Stimulated activated CD8-positive, alpha-beta memory T cell treated with anti-CD3 and anti-CD28 coated beads, Interleukin-7, amount 100 ng/mL, for 4 hours (primary cell): ENCODE data around the gene ASNSD1.

Experiments used
- DNase-seq, 2 donors: peaks; one replicate each; pipeline ENCODE4 v3.0.0-alpha.2; 2020; ENCODE audit warnings: low read depth in 2 of 2

ASNSD1 gene

DNA sequence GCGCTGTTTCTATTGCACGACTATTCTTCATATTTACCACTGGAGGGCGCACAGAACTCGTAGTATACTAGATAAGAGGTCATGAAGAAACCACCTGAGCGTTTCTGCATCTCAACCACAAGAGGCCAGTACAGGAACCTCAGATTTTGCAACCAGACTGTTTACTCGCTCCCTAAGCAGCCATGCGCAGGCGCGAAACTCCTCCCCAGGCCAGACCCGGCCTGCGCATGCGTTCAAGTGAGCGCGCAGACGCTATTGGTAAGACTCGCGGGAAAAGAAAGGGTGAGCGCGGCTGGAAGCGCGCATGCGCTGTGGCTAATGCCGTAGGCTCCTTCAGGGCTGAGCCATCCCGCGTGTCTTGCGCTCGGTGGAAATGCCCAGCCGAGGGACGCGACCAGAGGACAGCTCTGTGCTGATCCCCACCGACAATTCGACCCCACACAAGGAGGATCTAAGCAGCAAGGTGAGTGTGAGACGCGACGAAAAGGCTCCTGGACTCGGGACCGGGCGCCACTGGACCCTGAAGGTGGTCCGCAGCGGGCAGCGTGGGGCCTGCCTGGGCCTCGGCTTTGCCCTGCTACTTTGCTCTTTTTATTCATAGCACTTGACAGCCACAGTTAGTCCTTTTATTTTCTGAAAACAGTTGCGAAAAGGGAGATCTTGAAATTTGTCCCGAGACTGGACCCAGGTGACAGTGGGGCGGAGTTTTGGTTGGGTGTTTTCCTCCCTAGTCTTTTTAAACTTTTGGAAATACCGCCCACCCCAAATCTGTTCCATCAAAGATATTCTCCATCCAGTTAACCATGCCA lies at the start of gene ASNSD1:
Gene ASNSD1, plus strand, starts transcription at position 312 of the 809 bp plus-strand sequence. CDS start 4,674 bp downstream, outside the sequence.
- DNase-seq: peak; percentile 97 to 98

DNA sequence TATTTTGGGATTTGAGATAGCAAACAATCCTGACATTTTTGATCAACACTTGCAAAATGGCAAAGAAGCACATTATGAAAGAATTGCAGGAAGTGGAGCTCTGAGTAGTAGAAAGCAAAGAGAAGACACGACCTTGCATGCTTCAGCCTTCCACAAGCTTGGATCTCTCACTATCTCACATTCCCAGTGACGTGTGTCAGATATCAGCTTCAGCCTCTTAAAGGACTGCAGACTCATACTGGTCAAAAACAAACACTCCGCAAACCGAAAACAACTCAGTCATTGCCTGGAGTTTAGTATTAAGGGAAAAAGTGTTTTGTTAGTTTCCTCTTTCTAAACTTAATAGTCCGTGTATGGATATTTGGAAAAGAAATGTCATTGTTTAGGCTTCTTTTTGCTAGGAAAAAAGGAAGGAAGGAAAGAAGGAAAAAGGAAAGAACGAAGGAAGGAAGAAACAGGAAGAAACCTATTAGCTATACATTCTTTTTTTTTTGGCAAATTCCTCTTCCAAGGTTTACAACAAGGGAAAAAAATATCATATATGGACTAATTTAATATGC lies 48.1 kb upstream of the ASNSD1 start:
- no peak for DNase-seq

DNA sequence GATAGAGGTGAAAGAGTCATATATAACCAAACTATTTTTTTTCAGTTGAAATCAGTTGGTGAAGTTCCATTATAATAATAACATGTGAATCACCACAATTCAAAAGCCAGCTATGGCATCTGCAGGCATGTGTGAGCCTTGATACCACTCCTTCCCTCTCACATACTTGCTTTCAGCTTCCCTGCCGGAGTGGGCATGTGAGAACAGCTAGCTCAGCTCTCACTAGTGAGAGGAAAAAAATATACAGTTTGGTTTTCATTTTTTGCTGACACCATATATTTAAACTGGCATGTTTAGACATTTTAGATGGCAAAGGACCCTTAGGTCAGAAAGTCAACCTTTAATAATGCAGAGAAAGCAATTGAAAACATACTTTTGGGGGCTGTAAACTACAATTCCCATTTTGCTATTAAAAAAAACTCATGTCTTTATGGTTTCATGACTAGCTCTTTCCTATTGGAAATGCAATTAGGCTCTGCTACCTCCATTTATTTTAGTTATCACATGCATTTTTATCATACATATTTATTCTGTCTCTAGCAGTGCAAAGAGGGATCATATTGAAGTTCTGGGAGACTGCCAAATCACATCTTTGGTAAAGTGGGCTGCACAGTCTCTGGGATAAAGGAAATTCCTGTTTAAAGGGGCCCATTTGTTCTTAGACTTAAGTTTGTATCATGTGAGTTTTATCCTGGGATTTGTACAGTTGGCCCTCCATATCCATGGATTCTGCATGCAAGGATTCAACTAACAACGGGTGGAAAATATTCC lies 47.4 kb upstream of the ASNSD1 start:
- no peak for DNase-seq

DNA sequence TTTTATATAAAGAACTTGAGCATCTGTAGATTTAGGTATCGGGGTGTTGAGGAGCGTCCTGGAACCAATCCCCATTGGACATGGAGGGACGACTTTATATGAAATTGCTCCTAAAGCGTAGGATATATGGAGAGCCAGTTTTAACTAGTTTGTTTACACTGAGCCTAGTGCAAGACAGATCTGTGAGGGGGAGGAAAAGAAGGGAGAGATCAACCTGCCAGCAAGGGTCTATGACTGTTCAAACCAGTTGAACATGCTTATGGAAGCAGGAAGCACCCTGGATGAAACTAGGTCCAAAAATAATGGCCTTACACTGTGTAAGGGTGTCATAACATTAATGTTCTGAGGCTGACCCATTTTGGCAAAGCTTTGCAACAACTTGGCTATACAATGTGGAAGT lies 46.7 kb upstream of the ASNSD1 start:
- no peak for DNase-seq

DNA sequence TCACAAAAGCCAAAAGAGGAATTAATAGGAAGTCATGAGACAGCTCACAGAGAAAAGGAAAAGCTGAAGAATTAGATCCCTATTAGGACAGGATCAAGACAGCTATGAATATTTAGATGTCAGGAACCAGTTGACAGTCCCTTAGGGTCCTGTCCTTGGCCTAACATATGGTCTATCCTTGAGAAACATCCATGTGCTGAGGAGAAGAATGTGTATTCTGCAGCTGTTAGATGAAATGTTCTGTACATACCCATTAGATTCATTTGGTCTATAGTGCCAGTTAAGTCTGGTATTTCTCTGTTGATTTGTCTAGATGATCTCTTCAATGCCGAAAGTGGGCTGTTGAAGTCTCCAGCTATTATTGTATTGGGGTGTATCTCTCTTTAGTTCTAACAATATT lies 43.1 kb upstream of the ASNSD1 start:
- DNase-seq: no peak

DNA sequence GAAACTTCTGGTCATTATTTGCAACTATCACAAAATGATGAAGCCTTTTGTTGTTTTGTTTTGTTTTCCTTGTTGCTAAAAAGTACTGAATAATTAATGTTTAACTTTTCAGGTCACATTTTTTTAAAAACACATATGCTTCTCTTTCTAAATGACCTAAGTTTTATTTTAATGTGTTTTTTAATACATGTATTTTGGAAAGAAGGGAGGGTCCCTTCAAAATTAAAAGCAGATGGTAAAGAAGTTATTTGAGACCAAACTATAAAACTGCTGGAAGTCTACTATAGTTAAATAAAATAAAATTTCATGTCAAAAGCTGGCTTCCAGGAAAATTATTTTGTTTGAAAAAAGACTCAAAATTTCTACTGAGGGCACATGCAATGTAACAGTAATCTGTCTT lies 39.5 kb upstream of the ASNSD1 start:
- DNase-seq: no peak

DNA sequence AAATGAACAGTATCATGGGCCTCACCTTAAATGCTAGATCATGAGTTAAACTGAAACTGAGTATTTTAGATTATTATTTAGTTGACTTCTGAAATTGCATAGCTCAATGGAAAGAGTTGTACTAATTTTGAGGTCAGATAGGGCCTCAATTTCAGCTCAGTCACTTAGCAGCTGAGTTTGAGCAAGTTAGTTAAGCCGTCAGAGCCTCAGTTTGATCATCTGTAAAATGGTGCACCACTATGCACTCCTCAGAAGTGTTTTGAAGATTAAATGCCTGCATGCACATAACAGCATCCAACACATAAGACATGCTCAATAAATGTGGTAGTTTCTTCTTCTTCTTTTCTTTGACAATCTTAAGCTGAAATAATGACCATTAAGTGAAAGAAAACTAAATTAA lies 38.2 kb upstream of the ASNSD1 start:
- DNase-seq: no peak

DNA sequence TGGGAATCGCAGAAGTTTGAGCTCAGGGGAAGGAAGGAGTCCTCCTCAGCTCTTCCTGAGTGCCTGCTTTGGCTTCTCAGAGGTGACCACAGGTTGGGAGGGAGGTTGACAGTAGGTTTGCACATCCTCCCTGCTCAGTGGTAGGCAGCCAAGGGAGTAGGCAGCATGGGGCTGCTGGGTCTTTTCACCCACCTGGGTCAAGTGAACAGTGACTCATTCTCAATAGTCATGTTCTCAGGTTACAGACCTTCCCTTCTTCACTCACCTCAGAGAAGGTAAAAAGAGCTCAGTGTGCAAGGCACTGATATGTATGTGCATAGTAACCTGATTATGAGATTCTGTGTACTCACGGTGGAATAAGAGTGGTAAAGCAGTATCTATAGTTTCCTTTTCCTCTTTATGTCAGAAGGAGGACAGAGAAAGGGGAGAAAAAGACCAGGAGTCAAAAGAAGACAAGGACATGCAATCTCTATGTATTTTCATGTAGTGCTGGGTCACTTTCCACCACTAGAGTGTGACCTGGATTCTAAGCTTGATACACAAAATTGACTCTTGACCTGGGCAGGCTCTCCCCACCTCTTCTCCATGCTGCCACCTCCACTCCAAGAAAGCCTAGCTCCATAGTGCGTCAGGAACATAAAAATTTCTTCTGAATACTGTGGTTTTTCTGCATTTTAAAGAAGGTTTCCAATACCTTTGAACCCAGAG lies 36.5 kb upstream of the ASNSD1 start:
- DNase-seq: no peak

DNA sequence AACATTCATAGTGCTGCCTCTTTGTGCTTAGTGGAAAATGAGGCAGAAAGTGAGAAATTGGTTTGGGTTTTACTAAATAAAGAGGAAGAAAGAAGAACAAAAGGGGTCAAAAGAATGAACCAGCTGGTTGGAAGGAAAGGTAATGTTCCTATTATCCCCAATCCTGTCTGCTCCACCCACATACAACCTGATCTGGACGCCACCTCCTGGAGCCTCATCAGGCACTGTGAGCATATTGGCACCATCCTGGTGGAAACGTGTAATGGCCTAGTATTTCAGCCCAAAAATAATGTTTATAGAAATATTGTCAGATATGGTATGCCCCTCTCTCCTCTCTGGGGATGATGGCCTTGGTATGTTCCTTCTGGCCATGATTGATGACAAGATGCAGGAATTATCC lies 35.6 kb upstream of the ASNSD1 start:
- DNase-seq: no peak

DNA sequence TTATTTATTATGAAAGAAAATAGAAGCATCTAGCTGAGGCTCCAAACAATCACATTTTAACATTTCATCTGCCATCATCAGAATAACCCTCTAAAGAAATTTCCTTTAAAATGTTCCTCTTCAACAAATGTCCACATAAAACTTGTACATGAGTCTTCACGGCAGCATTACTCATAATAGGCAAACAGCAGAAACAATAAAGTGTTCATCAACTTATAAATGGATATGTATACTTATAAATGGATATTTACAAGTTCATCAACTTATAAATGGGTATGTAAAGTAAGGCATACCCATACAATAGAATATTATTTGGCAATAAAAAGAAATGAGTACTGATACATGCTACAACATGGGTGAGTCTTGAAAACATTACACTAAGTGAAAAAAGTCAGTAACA lies 33.5 kb upstream of the ASNSD1 start:
- no peak for DNase-seq

DNA sequence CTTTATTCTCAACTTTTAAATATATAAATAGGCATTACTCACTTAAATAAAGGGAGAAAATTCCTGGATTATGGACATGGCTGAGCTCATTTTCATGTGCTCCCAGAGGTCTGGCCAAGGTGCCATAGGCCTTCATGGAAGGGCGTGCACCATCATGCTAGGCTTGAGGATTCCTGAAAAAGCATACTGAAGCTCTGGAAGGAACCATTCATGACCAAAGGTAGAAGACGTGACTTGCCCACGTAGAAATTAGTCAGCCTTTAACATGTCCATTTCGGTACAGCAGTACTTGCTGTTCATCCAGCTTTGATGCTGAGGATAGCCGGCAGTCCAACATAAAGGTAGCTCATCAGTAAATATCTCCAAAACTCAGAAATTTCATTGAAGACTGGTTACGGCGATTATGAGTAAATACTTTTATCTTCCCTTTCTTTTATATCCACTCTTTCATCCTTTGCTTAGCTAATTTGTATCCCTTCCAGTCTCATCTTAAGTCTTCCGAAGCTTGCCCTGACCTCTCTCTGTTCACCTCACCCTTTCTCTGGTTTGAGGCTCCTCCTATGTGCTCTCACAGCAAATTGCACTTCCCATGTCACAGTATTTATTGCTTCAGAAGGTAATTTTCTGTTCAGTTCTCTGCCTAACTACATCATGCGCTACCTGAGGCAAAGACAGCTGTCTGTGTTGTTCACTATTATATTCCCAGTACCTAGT lies 32.3 kb upstream of the ASNSD1 start:
- DNase-seq: no peak

DNA sequence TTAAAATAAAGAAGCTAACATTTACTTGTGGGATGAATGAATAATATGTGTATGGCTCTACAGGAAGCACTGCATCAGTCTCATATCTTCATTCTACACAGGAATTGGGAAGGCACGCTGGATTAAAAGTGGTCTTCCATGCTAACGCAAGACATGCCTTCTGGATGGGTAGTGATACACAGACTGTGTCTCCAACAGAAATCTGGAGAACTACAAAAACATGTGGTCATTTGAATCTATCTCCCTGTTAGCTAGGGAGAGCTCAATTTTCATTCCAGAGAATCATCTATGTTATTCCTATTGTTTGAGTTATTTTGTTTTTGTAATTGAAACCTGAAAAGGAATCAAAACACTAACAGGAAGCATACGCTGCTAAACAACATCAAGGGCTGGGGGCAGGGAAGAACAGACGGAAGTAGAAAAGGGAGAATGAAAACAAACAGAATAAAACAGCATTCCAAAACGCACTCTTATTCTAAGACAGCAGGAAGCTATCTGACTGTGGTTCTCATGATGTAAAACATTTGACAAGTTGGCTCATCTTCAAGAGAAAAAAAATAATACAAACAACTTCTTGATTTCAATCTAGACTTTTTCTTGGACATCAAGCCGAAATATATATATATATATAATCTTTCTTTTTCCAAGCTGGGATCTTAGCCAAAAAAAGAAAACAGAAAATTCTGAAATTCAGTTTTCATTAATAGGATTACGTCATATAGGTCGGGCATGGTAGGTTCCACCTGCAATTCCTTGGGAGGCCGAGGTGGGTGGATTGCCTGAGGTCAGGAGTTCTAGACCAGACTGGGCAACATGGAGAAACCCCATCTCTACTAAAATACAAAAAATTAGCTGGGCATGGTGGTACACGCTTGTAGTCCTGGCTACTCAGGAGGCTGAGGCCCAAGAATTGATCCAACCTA lies 31.5 kb upstream of the ASNSD1 start:
- DNase-seq: no peak

DNA sequence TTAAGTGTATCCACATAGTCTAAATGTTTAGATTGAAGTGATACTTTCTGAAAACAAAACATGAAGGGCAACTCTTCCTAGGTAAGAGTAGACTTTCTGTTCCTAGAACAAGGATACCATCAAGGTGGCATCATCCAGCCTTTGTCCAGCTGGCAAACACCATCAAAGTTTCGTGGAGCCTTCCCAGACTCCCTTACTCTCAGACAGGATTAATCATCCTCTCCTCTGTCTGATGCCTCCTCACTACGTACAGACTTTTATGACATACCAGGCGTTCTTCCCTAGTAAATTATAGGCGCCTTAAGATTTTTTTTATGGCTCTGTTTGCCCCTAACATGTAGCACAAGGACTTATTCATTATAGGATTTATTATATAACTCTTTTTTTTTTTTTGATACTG lies 29.4 kb upstream of the ASNSD1 start:
- DNase-seq: no peak

DNA sequence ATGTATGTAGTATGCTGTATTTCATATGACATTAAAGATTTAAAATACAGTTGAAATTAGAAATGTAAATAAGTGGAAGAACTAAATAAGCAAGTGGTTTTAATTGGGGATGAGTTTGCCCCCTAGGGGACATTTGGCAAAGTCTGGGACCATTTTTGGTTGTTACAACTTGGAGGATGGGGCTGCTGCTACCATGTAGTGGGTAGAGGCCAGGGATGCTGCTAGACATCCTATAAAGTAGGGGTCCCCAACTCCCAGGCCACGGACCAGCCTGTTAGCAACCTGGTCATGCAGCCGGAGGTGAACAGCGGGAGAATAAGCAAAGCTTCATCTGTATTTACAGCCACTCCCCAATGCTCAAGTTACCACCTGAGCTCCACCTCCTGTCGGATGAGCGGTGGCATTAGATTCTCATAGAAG lies 27.9 kb upstream of the ASNSD1 start:
- no peak for DNase-seq

DNA sequence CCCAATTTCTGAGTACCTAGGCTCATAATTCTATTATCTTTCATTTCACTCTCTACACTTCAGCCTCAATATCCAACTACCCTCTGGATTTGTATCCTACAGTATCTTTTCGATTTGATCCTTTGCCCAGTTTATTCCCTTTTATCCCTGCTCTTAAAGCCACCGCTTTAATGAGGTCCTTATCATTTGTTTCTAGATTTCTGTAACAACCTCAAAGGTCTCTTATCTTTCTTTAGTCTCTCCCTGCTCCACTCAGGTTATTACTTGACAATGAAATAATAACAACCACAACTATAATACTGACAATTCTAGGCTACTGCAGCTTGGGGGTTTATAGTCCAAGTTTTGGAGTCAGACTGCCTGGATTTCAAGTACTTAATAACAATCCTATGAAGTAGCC lies 25.9 kb upstream of the ASNSD1 start:
- DNase-seq: no peak

DNA sequence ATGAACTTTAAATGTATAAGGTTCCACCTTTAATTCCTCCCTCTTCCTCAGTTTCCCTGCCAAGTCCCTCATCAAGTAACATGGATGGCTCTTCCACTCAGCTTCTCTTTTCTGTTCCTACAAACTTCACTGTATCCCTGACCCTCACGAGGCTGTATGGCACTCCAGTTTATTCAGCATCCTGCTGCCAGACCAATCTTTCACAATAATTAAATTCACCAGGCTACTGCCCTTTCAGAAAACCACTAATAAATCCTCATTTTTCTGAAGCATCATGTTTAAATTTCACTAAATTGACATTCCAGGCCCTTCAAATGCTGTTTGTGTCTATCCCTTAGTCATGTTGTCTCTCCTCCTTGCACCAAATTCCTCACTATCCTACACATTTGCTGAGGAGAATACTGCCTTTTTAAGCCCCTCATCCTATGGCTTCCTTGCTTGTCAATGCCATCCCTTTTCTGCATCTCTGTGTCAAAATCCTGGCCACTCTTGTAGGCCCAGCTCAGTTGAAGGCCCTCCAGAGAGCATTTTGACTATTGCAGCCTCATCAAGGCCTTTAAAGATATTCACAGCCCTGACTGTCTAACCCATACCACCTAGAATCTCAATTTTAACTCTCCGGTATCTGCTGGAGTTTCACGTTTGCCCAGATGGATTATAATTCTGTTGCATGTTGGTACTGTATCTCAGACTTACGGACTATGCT lies 22.8 kb upstream of the ASNSD1 start:
- DNase-seq: no peak

DNA sequence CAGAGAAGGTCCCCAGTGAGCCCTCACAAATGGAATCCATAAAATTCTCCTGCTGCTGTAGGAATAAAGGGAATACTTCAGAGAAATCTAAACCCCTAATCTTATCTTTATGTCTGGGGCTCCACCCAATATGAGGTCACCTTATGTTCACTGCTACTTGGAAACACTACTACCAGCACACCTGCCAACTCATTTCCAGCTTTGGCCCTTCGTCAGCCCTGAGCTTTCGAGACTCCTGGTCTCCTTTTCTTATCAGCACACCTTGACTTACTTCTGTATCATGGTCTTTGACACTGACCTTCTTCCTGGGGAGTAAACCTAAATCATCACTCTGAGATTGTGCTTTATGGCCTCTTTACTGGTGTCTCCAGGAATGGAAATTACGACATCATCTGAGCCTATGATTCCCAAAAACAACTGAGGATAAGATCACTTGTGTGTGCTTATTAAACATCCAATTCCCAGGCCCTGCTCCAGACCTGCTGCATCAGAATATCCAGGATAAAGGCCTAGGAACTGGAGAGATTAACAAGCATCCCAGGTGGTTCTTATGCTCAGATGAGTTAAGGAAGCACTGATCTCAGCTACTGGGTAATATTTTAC lies 22.2 kb upstream of the ASNSD1 start:
- DNase-seq: no peak

DNA sequence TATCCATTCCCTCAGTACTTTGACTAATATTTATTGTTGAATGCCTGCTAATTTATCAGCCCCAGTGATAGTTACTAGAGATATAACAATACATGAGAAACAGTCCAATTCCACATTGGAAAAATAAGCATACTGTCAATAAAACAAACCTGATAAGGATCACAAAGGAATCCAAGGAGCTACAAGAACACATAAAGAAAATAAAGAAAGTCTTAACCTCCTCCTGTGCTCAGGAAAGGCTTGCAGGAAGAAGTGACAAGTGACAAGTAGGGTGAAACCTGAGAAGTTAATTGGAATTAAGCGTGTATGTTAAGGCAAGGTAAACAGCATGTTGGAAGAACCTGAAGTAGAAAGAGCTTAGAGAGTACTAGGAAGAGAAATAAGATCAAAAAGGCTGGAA lies 20.3 kb upstream of the ASNSD1 start:
- no peak for DNase-seq

DNA sequence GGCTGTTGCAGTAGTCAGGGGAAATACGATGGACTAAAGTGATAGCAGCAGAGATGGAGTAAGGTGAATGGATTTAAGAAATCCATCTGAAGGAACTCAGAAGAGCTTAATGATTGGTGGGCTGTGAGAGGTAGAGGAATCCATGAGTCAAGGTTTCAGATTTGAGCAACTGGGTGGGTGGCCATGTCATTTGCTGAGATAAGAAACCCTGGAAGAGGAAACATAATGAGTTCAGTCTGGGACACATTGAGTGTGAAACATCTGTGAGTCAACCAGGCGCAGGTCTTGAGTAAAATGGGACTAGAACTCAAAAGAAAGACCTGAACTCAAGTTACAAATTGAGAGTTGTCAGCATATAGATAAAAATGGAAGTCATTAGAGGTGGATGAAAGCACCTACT lies 19.7 kb upstream of the ASNSD1 start:
- no peak for DNase-seq
